NB4 (cell line): Measurements from ENCODE around the gene TXNRD2.

Experiments used
- CTCF ChIP-seq: IDR thresholded peaks from one replicate; pipeline ENCODE4 v1.5.1; 2012; ENCODE audit warnings: low read depth, low read length
- MYC ChIP-seq: IDR thresholded peaks from 2 replicates; pipeline ENCODE4 v1.6.1; 2011; ENCODE audit warnings: low read depth, low read length
- POLR2A ChIP-seq: IDR thresholded peaks from 2 replicates; pipeline ENCODE4 v1.6.1; 2011; ENCODE audit warnings: mild to moderate bottlenecking; ENCODE audit not compliant: insufficient read length; ENCODE audit errors: extremely low read depth
- TF ChIP-seq, protein P1 (sequence below): IDR thresholded peaks from 2 replicates; pipeline ENCODE4 v1.6.1; 2011; ENCODE audit warnings: low read depth, low read length

DNA sequence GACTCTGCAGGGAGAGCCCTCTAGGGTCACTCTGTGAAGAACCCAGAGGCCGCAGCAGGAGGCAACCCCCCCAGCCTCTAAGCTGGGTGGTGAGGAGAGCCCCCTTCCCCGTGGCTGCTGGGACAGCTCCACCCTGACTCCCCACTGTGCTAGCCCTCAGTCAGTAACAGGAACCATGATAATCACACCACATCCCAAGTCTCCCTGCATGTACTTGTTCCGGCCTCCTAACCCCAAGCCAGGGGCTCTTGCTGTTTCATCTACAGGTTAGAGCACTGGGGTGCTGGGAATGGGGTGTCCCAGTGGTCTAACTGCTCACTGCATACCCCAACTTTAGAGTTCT, 48.1 kb upstream of the TXNRD2 start:
- no peak for TF ChIP-seq MYC
- no peak for TF ChIP-seq CTCF
- no peak for TF ChIP-seq POLR2A
- TF ChIP-seq, protein P1, sequence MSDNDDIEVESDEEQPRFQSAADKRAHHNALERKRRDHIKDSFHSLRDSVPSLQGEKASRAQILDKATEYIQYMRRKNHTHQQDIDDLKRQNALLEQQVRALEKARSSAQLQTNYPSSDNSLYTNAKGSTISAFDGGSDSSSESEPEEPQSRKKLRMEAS: no peak
